ENCODE results near the gene ATF2.

- TF ChIP-seq EZH2 (IDR thresholded peaks at IDR 0.05) (no peak), POLR2AphosphoS5 (IDR thresholded peaks at IDR 0.05; ENCODE audit: borderline replicate concordance, low read depth, low read length) (no peak)
These were observed 60.9 kb downstream of the ATF2 start for GRCh38 chr2:175107146-175107545.
